Inflammatory macrophage treated with lipopolysaccharide for 4 hours (primary cell): ENCODE data around the gene ANKS4B.
"Not testable (repeated sequence)": the region's sequence is repeated elsewhere in the genome, so short reads cannot be mapped to it uniquely, and the experiment has no call there.

Source experiments
- DNase-seq: peaks from one replicate; pipeline ENCODE4 v3.0.0-alpha.2; 2020

ANKS4B gene

GRCh38 chr16:21263640-21264570 lies 30.4 kb downstream of the ANKS4B start:
- DNase-seq = no peak

GRCh38 chr16:21264571-21265036 lies 31.1 kb downstream of the ANKS4B start:
- no peak for DNase-seq

- DNase-seq = no peak
Measured at GRCh38 chr16:21265104-21265837, 31.8 kb downstream of the ANKS4B start.

DNA sequence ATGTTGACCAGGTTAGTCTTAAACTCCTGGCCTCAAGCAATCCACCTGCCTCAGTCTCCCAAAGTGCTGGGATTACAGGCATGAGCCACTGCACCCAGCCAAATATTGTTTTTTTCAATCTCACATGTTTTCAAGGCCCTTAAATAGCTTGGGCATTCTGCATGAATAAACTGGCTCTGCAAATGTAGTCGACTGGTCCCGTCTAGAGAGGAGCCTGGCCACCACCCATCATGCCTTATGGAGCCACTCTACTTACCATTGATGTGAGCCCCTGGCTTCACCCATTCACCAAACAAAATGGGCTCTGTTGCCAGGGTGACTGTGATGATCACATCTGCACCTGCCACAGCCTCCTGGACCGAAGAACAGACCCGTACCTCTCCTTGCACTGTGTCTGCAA lies 33.8 kb downstream of the ANKS4B start:
- no peak for DNase-seq

- DNase-seq = no peak
Measured at GRCh38 chr16:21268236-21268635, 34.7 kb downstream of the ANKS4B start.

GRCh38 chr16:21272253-21272652 lies 38.8 kb downstream of the ANKS4B start:
- no peak for DNase-seq

GRCh38 chr16:21272763-21273162 lies 39.3 kb downstream of the ANKS4B start:
- not testable (repeated sequence) for DNase-seq

DNA sequence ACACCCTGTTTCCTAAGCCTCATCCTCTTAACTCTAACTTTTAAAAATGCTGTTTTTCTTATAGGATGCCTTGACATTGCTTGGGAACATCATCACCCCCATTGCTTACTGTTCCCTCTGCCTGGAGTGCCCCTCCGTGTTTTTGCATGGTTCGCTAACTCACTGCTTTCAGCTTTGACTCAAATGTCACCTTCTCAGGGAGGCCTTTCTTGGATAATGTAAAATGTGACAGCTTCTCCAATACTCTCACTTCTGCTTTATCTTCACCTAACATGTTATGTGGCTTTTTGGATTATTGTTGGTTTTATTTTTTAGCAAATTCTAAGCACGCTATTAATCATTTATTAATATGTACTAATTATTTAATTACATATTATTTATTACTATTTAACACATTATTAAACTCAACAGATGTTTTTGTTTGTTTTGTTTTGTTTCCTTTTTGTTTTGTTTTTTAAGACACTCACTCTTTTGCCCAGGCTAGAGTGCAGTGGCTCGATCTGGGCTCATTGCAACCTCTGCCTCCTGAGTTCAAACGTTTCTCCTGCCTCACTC lies 40.8 kb downstream of the ANKS4B start:
- no peak for DNase-seq

DNA sequence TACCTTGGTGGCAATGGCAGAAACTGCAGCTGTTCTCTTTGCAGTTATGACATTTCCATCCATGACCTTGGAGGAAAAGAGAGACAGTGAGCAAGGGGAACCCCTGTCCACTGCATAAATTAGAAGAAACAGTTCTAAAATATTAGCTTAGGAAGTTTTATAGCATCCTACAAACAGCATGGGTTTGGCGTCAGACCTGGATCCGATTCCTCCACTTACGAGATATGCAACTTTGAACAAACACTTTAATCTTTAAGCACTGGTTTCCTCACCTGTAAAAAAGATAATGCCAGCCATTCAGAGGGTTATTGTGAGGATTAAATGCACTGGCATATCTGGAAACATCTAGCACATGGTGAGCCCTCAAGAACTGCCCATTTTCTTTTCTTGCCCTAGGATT lies 42.0 kb downstream of the ANKS4B start:
- DNase-seq = no peak

- DNase-seq = no peak
Measured at GRCh38 chr16:21276090-21276489, 42.6 kb downstream of the ANKS4B start.

- DNase-seq = no peak
Measured at GRCh38 chr16:21277045-21277926, 43.8 kb downstream of the ANKS4B start.

DNA sequence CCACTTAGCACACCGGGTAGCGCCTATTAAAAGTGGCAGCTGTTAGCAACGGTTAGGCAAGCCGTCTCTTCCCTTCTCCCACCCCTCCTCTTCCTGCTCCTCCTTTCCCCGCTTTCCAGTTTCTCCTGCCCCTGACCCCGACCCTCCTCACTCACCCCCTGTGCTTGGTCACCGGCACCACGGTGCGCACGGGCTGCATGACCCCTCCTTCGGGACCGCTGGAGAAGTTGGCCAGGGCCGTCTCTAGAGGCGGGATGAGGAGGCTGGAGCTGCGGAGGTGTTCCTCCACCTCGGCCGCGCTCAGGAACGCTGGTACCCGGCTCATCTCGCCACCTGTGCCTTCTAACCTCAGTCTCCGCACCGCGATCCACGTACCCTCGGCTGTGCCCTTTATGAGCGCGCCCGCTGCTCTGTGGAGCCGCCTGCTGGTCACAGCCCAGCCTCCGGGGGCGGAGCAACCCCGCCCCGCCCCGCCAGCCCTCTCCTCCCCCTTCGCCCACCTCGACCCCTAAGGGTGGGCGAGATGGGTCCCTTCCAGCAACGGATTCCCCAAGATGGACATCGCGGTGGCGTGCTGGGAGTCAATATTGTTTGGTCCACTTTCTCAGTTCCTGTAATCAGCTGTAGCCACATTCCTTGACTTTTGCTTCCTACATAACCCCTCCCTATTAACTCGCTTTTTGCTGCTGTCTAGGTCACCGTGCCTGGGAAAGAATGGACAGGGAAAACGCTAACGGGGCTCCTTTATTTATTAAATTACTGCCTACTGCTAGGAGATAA lies 44.6 kb downstream of the ANKS4B start, which contains the start of gene CRYM:
Gene CRYM (minus strand): TSS at position 364 of the 780 bp plus-strand sequence. CDS start 39 bp downstream, at position 325.
- peak; percentile 24 for DNase-seq

GRCh38 chr16:21279501-21279900 lies 46.0 kb downstream of the ANKS4B start:
- no peak for DNase-seq

- no peak for DNase-seq
Measured at GRCh38 chr16:21281698-21282389, 48.3 kb downstream of the ANKS4B start.

- peak; percentile 48 for DNase-seq
Measured at GRCh38 chr16:21283521-21284289, 50.2 kb downstream of the ANKS4B start.

DNA sequence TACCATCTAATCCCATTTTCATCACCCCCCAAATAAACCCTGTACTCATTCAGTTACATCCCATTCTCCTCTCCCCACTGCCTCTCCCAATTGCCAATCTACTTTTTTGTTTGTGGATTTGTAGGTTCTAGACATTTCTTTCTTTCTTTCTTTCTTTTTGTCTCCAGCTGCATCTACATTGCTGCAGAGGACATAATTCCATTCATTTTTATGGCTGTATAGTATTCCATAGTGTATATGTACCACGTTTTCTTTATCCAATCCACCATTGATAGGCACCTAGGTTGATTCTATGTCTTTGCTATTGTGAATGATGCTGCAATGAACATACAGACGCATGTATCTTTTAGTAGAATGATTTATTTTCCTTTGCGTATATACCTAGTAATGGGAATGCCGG lies 50.9 kb downstream of the ANKS4B start:
- DNase-seq = no peak

- DNase-seq = no peak
Measured at GRCh38 chr16:21285314-21285713, 51.8 kb downstream of the ANKS4B start.

- DNase-seq = not testable (repeated sequence)
Measured at GRCh38 chr16:21289789-21290188, 56.3 kb downstream of the ANKS4B start.

DNA sequence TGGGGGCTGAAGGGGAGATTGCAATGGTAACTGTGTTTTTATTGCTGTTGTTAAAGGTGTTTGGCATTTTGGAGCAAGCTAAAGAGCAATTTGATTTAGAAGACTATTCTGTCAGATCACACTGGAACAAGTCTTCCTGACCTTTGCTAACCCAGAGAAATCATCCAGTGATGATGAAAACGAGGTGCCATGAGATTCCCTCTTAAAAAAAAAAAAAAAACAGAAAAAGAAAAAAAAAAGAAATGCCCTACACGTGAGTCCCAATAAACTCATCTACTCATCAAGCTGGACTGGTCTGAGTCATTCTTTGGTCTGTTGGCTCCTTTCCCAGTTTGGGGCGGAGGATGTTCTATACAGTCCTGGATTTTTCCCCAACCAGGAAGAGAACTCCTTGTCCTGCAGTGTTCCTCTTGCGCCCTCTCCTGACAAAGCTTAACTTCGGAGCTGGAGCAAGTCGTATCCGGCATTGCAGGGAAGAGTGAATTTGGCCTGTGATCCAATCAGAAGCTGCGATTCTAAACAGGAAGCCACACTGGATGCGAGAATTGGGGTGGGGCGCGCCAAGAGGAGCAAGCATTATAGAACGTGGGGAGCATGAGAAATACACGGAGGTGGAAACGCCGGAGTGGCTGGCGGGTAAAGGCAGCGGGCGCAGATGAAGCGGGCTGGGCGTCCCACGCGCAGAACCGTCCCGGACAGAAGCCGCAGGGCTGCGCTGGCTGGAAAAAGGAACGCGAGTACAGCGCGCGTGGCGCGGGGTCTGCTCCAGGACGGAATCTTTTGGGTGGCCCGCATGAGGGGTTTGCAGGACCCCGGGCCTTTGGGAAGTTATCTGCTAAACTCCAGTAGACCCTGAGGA lies 67.0 kb downstream of the ANKS4B start:
- DNase-seq = peak; percentile 98
